IMR-90 (cell line): ENCODE data around the gene TGFB3. TPM values are rescaled to one million over a fixed set of nuclear protein-coding genes. Genes with fewer than 3 reads are reported as not detected.
"Not testable (repeated sequence)": the region's sequence is repeated elsewhere in the genome, so short reads cannot be mapped to it uniquely, and the experiment has no call there.

Experiments
- ATAC-seq: fragments of 200-7000 bp; cut with Tn5 transposase; 2 replicates; pipeline ENCODE4 v1.9.1; 2020; ENCODE audit warnings: low read depth, mild to moderate bottlenecking, moderate library complexity
- BruUV-seq: library from RNA; stranded (reverse); fragments of 400-500 nt; replicated peaks from 2 replicates; lab custom pipeline; 2021; lab: Mats Ljungman, UMichigan
- CTCF ChIA-PET: fragments of 300-600 bp; formaldehyde crosslinking; extraction: SDS; loops from one replicate; lab custom pipeline; 2021; ENCODE audit warnings: antibody characterized with exemption; lab: Yijun Ruan, JAX
- POLR2A ChIA-PET: fragments of 300-600 bp; sonication (Branson Sonifier 250); formaldehyde crosslinking; loops from one replicate; lab custom pipeline; 2022; ENCODE audit warnings: antibody characterized with exemption; ENCODE audit not compliant: unreplicated experiment; lab: Charles Lee
- DNase-seq: peaks from one replicate; pipeline ENCODE4 v3.0.0; 2013
- H2AFZ ChIP-seq: replicated peaks from 2 replicates; pipeline ENCODE3; 2013; ENCODE audit warnings: low read length, mild to moderate bottlenecking; ENCODE audit not compliant: poor library complexity
- H2AK5ac ChIP-seq: 2 replicates; pipeline ENCODE4 v1.6.1; 2013; ENCODE audit warnings: low read depth, low read length, inconsistent platforms
- H2AK9ac ChIP-seq: replicated peaks from 2 replicates; pipeline ENCODE3; 2013; ENCODE audit warnings: mild to moderate bottlenecking, low read depth, low read length, moderate library complexity; ENCODE audit not compliant: poor library complexity
- H2BK120ac ChIP-seq: 2 replicates; pipeline ENCODE4 v1.6.1; 2013; ENCODE audit warnings: low read depth, low read length, inconsistent platforms
- H2BK15ac ChIP-seq: 3 replicates; pipeline ENCODE4 v1.6.1; 2013; ENCODE audit warnings: low read depth, low read length, inconsistent platforms
- H2BK20ac ChIP-seq: 2 replicates; pipeline ENCODE4 v1.6.1; 2013; ENCODE audit warnings: low read depth, mild to moderate bottlenecking, inconsistent platforms, low read length, moderate library complexity
- H2BK5ac ChIP-seq: 2 replicates; pipeline ENCODE4 v1.6.1; 2013; ENCODE audit warnings: mild to moderate bottlenecking, low read depth, low read length, inconsistent platforms; ENCODE audit not compliant: poor library complexity, severe bottlenecking
- H3K14ac ChIP-seq: replicated peaks from 2 replicates; pipeline ENCODE4 v1.6.1; 2013; ENCODE audit warnings: low read depth, low read length, inconsistent platforms
- H3K18ac ChIP-seq: 2 replicates; pipeline ENCODE4 v1.6.1; 2013; ENCODE audit warnings: low read depth, low read length, control low read depth
- H3K23ac ChIP-seq: 2 replicates; pipeline ENCODE4 v1.6.1; 2013; ENCODE audit warnings: low read depth, low read length, inconsistent platforms
- H3K27ac ChIP-seq: 2 replicates; pipeline ENCODE4 v1.5.1; 2013; ENCODE audit warnings: mild to moderate bottlenecking, control low read depth, low read length; ENCODE audit not compliant: insufficient read depth
- H3K27me3 ChIP-seq: 2 replicates; pipeline ENCODE4 v1.6.1; 2013; ENCODE audit warnings: low read length; ENCODE audit not compliant: control insufficient read depth, insufficient read depth
- H3K36me3 ChIP-seq: 2 replicates; pipeline ENCODE4 v1.6.1; 2013; ENCODE audit warnings: low read length, mixed read lengths; ENCODE audit not compliant: control insufficient read depth, insufficient read depth
- H3K4ac ChIP-seq: 2 replicates; pipeline ENCODE4 v1.6.1; 2013; ENCODE audit warnings: low read depth, low read length, inconsistent platforms
- H3K4me1 ChIP-seq: 2 replicates; pipeline ENCODE4 v1.6.1; 2013; ENCODE audit warnings: low read length, mixed read lengths; ENCODE audit not compliant: control insufficient read depth, insufficient read depth
- H3K4me2 ChIP-seq: 2 replicates; pipeline ENCODE4 v1.6.1; 2013; ENCODE audit warnings: low read depth, mild to moderate bottlenecking, control low read depth, low read length, moderate library complexity
- H3K4me3 ChIP-seq: 2 replicates; pipeline ENCODE4 v1.5.1; 2013; ENCODE audit warnings: low read depth, mild to moderate bottlenecking, control low read depth, low read length, moderate library complexity; ENCODE audit not compliant: insufficient read depth
- H3K56ac ChIP-seq: 2 replicates; pipeline ENCODE4 v1.6.1; 2013; ENCODE audit warnings: low read length, inconsistent platforms; ENCODE audit not compliant: insufficient read depth; ENCODE audit errors: extremely low read depth
- H3K79me1 ChIP-seq, 2 experiments: 2 replicates each; pipeline ENCODE4 v1.6.1; 2013; ENCODE audit warnings: low read length in 2 of 2, inconsistent platforms in 1 of 2, low read depth in 1 of 2
- H3K9ac ChIP-seq: 2 replicates; pipeline ENCODE4 v1.6.1; 2013; ENCODE audit warnings: low read depth, low read length, control low read depth
- H3K9me1 ChIP-seq: 2 replicates; pipeline ENCODE4 v1.6.1; 2013; ENCODE audit warnings: low read length, inconsistent platforms; ENCODE audit not compliant: insufficient read depth
- H3K9me3 ChIP-seq: 2 replicates; pipeline ENCODE4 v1.6.1; 2013; ENCODE audit warnings: low read length; ENCODE audit not compliant: control insufficient read depth, insufficient read depth
- H4K20me1 ChIP-seq: 2 replicates; pipeline ENCODE4 v1.6.1; 2013; ENCODE audit warnings: low read length, inconsistent platforms; ENCODE audit not compliant: insufficient read depth
- H4K5ac ChIP-seq: 2 replicates; pipeline ENCODE4 v1.6.1; 2013; ENCODE audit warnings: mild to moderate bottlenecking, low read depth, low read length, control low read depth
- H4K8ac ChIP-seq, 2 experiments: 2 replicates each; pipeline ENCODE4 v1.6.1; 2013; ENCODE audit warnings: low read depth in 2 of 2, low read length in 2 of 2, control low read depth in 1 of 2, inconsistent platforms in 1 of 2
- H4K91ac ChIP-seq: 2 replicates; pipeline ENCODE4 v1.6.1; 2013; ENCODE audit warnings: low read depth, low read length, inconsistent platforms; ENCODE audit not compliant: insufficient read depth
- WGBS, 2 experiments: methylation state at CpG; one replicate each; pipeline versions ENCODE4 v1.1.5 to v1.1.7; 2013; ENCODE audit warnings: missing lambda C conversion rate in 2 of 2; ENCODE audit not compliant: insufficient read length in 1 of 2; ENCODE audit errors: extremely low coverage in 2 of 2; 5-methylcytosine and 5-hydroxymethylcytosine counted together
- dilution Hi-C: fragments of 300-500 bp; cut with HindIII; formaldehyde crosslinking; loops from one replicate; pipeline ENCODE4 v1.14.3; 2018; ENCODE audit warnings: low sequenced_read_pairs; ENCODE audit not compliant: unreplicated experiment
- in situ Hi-C: fragments of 300-500 bp; cut with MboI; formaldehyde crosslinking; loops from 3 replicates; pipeline ENCODE4 v1.14.3; 2019; ENCODE audit warnings: low sequenced_read_pairs, inconsistent platforms, mixed read lengths
- intact Hi-C: fragments of 100-400 bp; cut with micrococcal nuclease; formaldehyde crosslinking; loops from 2 replicates; pipeline ENCODE4 v1.10.0; 2022
- polyA plus RNA-seq, 3 experiments: library from polyadenylated mRNA; depleted of rRNA; stranded (reverse); fragments of >200 nt; gene quantifications; 2 replicates each; pipeline ENCODE4 v1.2.3, GENCODE V29; 2012; ENCODE audit warnings: low replicate concordance in 1 of 3
- total RNA-seq: library from RNA; depleted of rRNA; stranded (reverse); fragments of >200 nt; gene quantifications from 2 replicates; pipeline ENCODE4 v1.2.3, GENCODE V29; 2012

Gene TGFB3
- total and polyA plus RNA-seq, 2 of the 4 experiments (the other 2 are of a cell fraction): 2.2 to 4.3 TPM

DNA sequence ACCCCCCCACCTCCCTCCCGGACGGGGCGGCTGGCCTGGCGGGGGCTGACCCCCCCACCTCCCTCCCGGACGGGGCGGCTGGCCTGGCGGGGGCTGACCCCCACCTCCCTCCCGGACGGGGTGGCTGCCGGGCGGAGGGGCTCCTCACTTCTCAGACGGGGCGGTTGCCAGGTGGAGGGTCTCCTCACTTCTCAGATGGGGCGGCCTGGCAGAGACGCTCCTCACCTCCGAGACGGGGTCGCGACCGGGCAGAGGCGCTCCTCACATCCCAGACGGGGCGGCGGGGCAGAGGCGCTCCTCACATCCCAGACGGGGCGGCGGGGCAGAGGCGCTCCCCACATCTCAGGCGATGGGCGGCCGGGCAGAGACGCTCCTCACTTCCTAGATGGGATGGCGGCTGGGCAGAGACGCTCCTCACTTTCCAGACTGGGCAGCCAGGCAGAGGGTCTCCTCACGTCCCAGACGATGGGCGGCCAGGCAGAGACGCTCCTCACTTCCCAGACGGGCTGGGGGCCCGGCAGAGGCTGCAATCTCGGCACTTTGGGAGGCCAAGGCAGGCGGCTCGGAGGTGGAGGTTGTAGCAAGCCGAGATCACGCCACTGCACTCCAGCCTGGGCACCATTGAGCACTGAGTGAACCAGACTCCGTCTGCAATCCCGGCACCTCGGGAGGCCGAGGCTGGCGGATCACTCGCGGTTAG, 56.5 kb downstream of the TGFB3 start:
- H3K4me3 ChIP-seq, H3K18ac ChIP-seq, in situ Hi-C loops, H3K9ac ChIP-seq, dilution Hi-C loops, H2BK15ac ChIP-seq, BruUV-seq, H2BK120ac ChIP-seq, H4K5ac ChIP-seq, intact Hi-C loops, DNase-seq, H2AK9ac ChIP-seq, H3K9me3 ChIP-seq, H4K8ac ChIP-seq, H2AFZ ChIP-seq, H3K14ac ChIP-seq, H2BK5ac ChIP-seq, H3K36me3 ChIP-seq, POLR2A ChIA-PET, H4K20me1 ChIP-seq, H3K4me2 ChIP-seq, H3K23ac ChIP-seq, H3K56ac ChIP-seq, H3K27ac ChIP-seq, H2AK5ac ChIP-seq, CTCF ChIA-PET, H3K9me1 ChIP-seq, H3K4ac ChIP-seq, H3K27me3 ChIP-seq, ATAC-seq, H3K4me1 ChIP-seq, H4K91ac ChIP-seq, H2BK20ac ChIP-seq, H3K79me1 ChIP-seq: not testable (repeated sequence)
- no CpG with 5 or more reads among the region's 54 CpGs for WGBS, 2 experiments

- H2AK9ac ChIP-seq, H2BK120ac ChIP-seq, H3K23ac ChIP-seq, H2AK5ac ChIP-seq, H2AFZ ChIP-seq, POLR2A ChIA-PET, H3K27me3 ChIP-seq, H3K4me1 ChIP-seq, BruUV-seq, H2BK20ac ChIP-seq, H3K4me2 ChIP-seq, CTCF ChIA-PET, H3K9me3 ChIP-seq, H3K36me3 ChIP-seq, H3K9me1 ChIP-seq, DNase-seq, H3K18ac ChIP-seq, intact Hi-C loops, H3K4me3 ChIP-seq, H3K9ac ChIP-seq, H2BK15ac ChIP-seq, H3K56ac ChIP-seq, H4K5ac ChIP-seq, H3K4ac ChIP-seq, dilution Hi-C loops, H3K27ac ChIP-seq, in situ Hi-C loops, H4K20me1 ChIP-seq, H4K8ac ChIP-seq, H2BK5ac ChIP-seq, H3K79me1 ChIP-seq, H3K14ac ChIP-seq, ATAC-seq, H4K91ac ChIP-seq: not testable (repeated sequence)
- 100% methylated on average over 1 of the region's 4 CpGs; no CpG with 5 or more reads in 1 of the 2 experiments for WGBS, 2 experiments
Observed at GRCh38 chr14:75920421-75920820, 61.4 kb downstream of the TGFB3 start.
